CD4-positive, alpha-beta T cell treated with Interleukin-17A for 4 hours (primary cell): ENCODE results near the gene NPIPB6.
"Not testable (repeated sequence)": the region's sequence is repeated elsewhere in the genome, so short reads cannot be mapped to it uniquely, and the experiment has no call there.

Experiments used
- DNase-seq: peaks from one replicate; pipeline ENCODE4 v3.0.0-alpha.2; 2020; ENCODE audit warnings: mixed read lengths

The NPIPB6 gene

DNA sequence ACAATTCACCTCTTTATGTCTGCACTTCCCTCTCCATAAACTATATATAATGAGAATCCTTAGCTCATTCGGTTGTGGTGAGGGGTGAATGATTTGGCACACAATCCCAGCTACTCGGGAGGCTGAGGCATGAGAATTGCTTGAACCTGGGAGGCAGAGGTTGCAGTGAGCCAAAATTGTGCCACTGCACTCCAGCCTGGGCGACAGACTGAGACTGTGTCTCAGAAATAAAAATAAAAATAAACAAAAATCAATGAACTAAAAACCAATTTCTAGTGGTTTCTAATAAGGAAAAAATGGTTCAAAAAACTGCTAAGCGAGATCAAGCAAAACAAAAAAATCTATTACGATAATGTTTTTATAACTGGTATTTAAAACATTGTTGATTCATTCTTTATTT, at the start of gene NPIPB6:
NPIPB6 (minus strand) TSS at position 101 of the 400 bp plus-strand sequence. CDS start 686 bp downstream, outside the sequence.
- not testable (repeated sequence) for DNase-seq

DNA sequence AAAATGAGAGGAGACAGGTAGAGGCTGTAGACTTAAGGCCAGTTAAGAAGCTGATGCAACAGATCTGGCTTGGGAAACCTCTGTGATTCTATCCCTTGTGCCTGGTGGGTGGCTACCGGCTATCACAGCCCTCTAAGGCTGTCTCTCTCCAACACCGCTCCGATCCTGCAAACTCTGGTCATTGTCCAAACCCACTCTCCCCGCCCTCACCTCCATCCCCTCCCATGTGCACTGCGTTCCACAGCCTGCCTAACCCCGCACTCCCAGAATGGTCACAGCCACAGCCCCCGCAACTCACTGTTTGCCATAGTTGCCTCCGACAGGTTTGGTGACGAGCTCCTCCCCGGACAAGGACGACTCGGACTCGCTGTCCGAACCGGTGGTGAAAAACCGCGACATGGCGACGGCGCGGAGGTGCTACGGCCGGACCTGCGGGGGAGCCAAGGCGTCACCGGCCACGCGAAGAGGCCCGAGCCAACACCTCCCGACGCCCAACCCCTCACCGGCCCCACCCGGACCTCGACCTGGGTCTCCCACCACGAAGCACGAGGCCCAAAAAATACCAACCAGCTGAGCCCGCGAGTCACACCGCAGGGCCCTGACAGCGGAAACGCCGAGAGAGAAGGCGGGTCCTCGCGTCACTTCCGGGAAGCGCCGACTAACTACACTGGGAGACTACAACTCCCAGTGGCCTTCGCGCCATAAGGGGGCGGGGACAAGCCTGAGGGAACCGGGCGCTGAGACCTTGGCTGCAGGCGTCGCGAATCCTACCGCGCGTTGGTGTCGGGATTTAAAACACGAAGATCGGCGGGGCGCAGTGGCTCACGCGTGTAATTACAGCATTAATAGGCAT, 40.1 kb upstream of the NPIPB6 start, which contains the start of gene EIF3CL:
EIF3CL (minus strand) TSS at position 622 of the 853 bp plus-strand sequence; CDS start at position 399, 223 bp downstream.
- not testable (repeated sequence) for DNase-seq

DNA sequence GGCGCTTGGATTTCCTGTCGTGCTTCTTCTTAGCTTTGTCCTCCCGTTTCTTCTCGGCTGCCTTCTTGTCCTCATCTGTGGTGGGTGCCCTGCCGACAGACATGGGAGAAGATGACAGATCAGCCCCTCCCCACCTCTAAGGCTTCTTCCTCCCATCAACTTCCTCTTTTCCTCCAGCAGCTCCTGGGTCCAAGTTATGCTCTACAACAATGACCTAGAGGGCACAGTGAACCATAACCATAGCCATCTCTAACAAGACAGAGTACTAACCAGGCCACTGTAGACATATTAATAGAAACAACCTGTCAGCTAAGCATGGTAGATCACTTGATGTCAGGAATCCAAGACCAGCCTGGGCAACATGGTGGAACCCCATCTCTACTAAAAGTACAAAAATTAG, 28.7 kb upstream of the NPIPB6 start:
- not testable (repeated sequence) for DNase-seq

DNA sequence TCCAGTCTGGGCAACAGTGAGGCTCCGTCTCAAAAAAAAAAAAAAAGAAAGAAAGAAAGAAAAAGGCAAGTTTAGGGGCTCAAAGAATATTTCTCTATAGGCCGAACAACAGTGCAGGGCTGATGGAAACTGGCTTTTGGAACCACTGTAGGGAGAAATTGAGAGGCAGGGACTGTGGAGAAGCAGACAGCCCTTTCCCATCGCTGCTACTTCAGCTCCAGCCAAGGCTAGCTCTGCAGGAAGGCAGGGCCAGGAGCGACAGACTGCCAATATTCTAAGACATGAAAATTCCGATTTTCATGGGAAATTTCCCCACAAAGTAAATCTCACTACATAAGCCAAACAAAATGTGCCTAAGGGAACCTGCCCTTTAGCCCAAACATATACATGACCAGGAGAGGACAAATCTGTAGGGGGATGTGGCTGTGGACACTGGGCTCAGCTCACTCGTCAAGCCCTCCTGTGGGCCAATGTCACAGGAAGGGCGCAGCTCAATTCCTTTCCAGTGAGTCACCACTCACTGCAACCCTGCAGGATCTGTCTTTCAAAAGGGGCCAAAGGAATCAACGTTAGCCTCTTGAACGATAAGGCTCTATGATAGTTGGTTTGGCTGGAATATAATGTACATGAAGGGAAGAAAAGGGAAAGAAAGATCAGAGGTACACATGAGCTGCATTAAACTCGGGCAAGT, 19.0 kb upstream of the NPIPB6 start:
- not testable (repeated sequence) for DNase-seq

DNA sequence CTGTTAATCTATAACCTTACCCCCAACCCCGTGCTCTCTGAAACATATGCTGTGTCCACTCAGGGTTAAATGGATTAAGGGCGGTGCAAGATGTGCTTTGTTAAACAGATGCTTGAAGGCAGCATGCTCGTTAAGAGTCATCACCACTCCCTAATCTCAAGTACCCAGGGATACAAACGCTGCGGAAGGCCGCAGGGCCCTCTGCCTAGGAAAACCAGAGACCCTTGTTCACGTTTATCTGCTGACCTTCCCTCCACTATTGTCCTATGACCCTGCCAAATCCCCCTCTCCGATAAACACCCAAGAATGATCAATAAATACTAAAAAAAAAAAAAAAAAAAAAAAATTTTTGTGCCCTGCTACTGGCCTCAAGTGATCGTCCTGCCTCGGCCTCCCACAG, 14.5 kb upstream of the NPIPB6 start:
- not testable (repeated sequence) for DNase-seq

DNA sequence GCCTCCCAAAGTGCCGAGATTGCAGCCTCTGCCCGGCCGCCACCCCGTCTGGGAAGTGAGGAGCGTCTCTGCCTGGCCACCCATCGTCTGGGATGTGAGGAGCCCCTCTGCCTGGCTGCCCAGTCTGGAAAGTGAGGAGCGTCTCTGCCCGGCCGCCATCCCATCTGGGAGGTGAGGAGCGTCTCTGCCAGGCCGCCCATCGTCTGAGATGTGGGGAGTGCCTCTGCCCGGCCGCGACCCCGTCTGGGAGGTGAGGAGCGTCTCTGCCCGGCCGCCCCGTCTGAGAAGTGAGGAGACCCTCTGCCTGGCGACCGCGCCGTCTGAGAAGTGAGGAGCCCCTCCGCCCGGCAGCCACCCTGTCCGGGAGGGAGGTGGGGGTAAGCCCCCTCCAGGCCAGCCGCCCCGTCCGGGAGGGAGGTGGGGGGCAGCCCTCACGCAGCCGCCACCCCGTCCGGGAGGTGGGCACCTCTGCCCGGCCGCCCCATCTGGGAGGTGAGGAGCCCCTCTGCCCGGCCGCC, 13.9 kb upstream of the NPIPB6 start:
- not testable (repeated sequence) for DNase-seq

DNA sequence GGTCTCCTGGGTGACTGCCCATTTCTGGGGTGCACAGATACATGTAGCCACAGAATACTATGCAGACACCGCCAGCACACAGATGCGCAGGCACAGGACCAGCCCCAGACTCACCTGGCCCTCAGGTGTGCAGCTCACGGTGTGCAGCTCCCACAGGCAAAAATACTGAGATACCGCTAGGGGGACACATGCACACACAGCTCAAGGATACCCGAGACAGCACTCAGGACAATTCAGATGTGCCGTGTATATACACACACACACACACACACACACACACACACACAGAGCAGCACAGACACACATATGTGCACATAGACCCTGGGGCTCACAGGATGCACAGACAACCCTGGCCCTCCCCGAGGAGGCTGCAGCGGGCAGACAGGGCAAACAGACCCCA, 11.8 kb upstream of the NPIPB6 start:
- DNase-seq, result not testable (repeated sequence)

DNA sequence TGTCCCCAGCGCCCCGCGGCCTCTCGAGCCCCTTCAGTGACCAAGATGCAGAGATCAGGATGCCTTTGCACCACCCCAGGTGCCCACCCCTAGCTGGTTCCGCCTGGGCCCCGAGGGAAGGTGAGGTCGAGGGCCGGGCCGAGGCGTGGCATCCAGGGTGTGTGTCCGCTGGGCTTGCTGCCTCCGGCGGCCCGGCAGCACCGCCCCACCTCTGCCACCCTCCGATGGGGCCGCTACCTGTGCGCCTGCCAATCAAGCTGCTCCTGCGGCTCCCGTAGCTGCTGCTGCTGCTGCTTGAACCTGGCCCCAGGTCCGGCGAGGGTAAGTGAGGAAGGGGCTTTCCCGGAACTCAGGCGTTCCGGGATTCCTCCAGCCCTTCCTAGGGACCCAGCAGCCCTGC, 11.0 kb upstream of the NPIPB6 start:
- DNase-seq, result not testable (repeated sequence)

DNA sequence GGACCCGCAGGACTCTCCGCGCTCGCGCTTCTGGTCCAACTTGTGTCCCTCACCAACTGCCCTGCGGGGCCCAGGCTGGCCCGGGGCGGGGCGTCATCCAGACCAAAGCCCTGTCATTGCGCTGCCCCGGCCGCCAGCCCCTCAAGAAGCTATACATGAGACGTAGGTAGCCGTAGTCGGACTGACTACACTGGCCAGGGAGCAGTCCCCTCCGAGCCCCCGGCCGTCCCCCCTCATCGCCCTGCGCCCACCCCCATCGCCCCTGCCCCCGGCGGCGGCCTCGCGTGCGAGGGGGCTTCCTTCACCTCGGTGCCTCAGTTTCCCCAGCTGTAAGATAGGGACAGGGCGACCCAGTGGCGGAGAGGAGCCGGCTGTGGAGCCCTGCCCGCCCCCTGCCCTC, 4.6 kb upstream of the NPIPB6 start:
- DNase-seq, result not testable (repeated sequence)

DNA sequence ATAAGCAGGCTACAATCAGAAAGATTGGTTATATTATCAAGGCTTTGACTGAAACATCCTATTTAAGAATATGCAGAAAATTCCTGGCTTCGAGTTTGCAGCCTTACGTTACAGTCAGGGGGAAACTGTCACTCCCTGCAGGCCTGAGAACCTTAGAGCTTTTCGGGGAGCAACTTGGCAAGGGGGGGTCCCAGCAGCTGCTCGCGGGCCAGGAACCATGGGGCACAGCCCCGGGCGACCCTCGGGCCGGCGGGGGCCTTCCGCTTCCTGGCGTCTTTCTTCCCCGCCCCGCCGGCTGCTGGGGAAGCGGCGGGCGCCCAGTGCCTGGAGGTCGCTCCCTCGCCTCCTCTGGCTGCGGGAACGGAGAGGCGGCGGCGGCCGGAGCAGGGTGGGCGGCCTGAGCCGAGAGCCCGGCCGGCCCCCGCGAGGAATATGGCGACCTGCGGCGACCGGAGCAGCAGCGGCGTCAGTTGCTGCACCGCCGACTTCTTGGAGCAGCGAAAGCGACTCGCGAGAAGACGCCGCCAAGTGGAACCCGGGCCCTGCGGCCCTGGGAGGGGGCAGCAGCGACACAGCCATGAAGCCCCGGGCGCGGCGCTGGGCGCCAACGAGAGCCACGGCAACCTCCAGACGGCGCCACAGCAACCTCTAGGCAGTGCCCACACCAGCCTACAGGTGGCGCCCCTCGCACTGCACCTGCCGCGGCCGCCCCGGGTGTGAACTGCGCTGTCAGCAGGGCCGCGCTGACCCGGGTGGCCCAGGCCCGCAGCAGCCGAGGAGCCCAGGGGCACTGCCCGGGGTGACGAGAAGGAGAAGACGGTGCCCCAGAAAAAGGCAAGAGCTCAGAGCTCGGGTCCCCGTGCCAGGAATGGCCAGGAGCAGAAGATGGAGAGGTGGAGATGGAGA, 1.2 kb upstream of the NPIPB6 start:
- DNase-seq, result not testable (repeated sequence)

DNA sequence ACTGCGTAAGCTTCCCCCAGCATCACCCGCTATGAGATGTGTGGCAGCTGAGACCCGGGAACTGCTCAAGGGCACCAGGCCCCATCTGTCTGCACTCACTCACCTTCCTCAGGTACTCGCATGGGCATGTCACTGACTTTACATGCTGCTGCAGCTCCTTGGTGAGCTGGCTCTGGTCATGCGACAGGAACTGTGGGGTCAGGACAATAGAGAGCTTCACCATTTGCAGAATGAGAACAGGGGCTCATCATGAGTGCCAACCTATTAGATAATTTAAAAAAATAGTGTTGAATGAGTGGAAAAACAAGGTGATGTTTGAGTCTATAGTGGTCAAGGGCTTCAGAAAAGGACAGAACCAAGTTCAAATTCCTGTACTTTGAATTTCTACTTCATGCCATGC, 708 bp downstream of the NPIPB6 start:
- not testable (repeated sequence) for DNase-seq

DNA sequence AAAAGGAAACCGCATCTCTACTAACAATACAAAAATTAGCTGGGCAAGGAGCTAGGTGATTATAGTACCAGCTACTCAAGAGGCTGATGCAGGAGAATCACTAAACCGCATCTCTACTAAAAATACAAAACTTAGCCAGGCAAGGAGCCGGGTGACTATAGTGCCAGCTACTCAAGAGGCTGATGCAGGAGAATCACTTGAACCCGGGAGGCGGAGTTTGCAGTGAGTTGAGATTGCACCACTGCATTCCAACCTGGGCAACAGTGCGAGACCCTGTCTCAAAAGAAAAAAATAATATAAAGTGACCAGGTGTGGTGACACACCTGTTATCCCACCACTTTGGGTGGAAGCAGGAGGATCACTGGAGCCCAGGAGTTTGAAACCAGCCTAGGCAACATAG, 25.1 kb downstream of the NPIPB6 start:
- not testable (repeated sequence) for DNase-seq

DNA sequence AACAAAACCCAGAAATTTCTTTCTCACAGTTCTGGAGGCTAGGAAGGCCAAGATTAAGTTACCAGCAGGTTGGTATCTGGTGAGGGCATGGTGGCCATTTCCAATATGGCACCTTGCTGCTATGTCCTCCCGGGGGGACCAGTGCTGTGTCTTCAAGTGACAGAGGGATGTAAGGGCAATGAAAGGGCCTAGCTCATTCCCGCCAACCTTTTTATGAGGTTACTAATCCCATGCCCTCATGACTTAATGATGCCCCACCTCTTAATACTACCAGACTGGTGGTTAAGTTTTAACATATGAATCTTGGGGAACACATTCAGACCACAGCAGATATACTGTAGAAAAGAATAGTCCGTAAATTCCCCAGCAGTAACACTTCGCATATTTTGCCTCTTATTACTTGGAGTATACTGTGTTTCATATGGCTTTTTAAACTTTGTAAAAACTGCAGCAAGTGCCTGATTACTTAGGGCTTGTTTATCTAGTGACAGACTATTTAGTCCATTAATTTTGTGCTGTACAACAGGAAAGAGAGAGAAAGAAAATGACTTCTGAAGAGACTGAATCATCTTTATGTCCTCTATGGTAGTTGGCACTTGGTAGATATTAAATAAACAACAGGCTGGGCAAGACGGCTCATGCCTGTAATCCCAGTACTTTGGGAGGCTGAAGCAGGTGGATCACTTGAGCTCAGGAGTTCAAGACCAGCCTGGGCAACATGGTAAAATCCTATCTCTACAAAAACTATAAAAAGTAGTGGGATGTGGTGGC, 26.2 kb downstream of the NPIPB6 start:
- DNase-seq, result not testable (repeated sequence)

DNA sequence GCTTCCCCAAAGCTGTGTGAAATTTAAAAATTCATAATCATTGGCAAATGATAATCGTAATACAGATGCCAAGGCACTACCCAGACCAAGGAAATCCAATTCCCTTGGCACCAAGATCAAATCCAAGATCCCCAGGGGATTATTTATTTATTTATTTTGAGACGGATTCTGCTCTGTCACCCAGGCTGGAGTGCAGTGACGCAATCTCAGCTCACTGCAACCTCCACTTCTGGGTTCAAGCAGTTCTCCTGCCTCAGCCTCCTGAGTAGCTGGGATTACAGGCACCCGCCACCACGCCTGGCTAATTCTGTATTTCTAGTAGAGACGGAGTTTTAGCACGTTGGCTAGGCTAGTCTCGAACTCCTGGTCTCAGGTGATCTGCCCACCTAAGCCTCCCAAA, 27.6 kb downstream of the NPIPB6 start:
- not testable (repeated sequence) for DNase-seq

DNA sequence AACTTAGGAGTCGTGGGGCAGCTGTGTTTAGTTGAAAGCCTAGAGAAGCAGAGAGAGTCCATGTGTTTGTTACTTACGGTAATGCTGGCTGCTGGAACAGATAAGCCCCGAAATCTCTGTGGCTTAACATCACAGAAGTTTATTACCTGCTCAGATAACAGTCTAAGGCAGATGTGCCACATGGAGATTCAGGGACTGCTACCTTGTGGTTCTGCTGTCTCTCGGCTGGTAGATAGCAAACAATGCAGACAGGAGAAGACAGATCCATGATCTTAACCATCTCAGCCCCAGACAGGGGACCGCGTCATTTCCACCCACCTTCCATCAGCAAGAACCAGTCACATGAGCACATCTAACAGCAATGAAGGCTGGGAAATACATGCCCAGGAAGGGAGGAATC, 30.7 kb downstream of the NPIPB6 start:
- not testable (repeated sequence) for DNase-seq

DNA sequence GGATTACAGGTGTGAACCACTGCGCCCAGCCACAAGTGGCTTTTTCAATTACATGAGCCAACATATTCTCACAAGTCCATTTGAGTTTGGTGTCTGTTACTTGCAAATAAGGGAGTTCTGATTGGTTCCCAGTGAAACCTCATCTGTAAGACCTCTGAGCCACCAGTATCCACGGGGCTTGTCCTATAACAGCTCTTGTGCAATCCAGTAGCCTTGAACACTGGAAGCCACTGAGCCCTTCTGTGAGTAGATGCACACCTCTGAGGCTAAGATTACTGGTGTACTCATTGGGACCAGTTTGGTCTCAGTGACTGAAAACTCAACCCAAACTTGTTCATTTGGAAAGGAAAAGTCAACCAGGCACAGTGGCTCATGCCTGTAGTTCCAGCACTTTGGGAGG, 32.3 kb downstream of the NPIPB6 start:
- DNase-seq, result not testable (repeated sequence)

DNA sequence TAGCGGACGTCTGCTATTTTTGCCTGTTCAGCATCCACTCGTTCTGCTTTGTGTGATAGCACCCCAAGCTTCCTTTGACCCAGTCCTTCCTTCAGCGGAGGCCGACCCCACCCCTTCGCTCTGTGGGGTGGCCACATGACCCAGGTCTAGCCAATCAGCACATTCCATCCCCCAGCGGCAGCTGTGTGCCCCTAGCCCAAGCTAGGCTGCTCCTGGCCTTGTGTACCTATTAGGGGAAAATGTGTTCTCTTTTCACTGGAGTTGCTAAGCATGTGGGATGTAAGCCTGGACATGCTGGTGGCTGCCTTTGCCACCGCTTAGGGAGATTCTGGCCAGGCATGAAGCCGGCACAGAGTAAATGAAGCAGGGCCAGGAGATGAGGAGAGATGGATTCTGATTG, 33.1 kb downstream of the NPIPB6 start:
- DNase-seq, result not testable (repeated sequence)

DNA sequence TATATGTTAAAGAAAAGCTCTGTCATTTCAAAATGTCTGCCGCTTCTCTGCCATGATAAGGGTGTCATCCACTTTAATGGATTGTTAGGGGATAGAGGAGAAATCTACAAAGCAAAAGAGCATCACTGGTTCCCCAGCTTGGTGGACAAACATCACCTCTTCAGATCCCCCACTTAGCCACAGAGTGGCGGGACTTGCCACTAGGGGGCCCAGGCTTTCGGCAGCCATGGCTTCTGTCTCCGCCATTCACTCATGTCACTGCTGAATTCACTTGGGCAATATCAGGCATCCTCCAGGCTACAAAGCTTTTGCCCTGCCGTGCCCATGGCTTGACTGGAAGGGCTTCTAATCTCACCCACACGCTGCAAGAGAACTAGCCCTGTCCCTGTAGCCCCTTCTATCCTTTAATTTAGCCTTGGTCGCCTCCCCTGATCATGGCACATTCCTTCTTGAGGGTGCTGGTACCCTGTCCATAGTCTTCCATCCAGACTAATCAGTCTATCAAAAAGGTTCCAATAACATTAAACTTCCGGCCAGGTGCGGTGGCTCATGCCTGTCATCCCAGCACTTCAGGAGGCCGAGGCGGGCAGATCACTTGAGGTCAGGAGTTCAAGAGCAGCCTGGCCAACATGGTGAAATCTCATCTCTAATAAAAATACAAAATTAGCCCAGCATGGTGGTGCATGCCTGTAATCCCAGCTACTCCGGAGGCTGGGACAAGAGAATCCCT, 36.3 kb downstream of the NPIPB6 start:
- peak; percentile 74 for DNase-seq

DNA sequence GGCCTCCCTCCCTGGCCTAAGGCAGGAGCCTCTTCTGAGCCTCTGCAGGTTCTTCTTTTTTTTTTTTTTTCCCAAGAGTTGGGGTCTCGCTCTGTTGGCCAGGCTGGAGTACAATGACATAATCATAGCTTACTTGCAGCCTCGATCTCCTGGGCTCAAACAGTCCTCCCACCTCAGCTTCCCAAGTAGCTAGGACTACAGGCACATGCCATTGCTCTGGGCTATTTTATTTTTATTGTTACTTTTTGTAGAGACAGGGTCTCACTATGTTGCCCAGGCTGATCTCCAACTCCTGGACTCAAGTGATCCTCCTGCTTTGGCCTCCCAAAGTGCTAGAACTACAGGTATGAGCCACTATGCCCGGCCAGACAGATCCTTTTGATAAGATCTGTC, 38.4 kb downstream of the NPIPB6 start:
- no peak for DNase-seq

DNA sequence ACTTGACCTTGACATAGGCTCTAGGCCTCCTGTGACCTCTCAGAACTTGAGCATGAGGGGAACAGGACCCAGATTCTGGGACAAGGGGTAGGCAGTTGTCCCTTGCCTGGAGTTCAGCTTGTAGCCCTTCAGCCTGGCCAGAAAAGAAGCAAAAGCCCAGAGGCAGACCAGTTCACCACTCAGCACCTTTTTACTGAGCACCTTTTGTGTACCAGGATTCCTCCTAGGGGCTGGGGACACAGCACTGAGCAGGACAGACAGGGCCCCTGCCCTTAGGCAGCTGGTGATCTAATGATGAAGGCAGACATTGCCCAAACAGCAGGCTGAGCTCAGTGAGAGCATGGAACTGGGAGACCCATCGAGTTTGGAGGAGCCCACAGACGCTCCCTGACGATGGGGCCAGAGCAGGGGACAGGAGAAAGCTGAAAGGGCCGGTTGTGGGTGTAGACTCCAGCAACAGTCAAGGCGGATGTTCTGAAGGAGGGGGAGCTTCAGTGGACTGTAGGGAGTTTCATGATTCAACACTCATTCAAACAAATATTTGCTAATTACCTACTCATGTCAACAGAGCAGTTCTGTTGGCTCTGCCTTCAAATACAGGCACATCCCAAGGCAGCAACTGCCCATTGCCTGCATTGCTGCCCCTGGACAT, 38.9 kb downstream of the NPIPB6 start:
- no peak for DNase-seq
